ENCODE data around the gene SREBF1.
A peak's percentile ranks its signal among the peaks of the same experiment; 100 is the strongest.

Gene SREBF1

DNA sequence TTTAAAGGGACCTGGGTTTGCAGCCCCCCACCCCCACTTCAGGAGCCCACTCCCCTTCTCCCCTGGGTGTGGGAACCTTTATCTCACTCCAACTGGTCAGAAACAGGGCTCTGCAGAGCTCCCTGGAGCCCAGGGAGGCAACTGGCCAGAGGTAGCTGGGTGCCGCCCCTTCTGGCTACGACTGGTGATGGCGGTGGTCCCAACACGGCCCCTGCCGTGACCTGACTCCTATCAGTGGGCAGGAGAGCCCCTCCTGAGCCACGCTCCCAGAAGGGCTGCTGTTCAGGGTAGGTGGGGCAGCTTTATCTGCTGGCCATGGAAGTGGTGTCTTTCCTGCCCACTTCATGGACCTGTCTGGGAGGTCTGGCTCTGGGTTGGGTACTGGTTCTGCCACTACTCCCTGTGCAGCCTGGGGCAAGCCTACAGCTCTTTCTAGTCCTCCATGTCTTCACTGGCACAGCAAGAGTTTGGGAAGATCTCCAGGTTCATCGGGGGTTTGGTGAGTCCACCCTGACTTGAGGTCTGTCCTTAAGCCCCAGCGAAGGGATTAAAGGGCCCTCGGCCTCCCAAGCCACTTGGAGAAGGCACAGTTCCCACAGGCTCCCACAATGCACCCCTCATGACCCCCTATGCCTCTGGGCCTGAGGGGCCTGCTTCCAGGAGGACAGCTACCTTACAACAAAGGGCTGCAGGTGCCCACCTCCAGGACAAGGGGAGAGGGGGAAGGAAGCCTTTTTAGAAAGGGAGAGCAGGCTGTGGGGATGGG is 5.5 kb upstream of the SREBF1 start:
- no peak for DNase-seq (ENCODE audit: low read depth)
- TF ChIP-seq, protein P1, sequence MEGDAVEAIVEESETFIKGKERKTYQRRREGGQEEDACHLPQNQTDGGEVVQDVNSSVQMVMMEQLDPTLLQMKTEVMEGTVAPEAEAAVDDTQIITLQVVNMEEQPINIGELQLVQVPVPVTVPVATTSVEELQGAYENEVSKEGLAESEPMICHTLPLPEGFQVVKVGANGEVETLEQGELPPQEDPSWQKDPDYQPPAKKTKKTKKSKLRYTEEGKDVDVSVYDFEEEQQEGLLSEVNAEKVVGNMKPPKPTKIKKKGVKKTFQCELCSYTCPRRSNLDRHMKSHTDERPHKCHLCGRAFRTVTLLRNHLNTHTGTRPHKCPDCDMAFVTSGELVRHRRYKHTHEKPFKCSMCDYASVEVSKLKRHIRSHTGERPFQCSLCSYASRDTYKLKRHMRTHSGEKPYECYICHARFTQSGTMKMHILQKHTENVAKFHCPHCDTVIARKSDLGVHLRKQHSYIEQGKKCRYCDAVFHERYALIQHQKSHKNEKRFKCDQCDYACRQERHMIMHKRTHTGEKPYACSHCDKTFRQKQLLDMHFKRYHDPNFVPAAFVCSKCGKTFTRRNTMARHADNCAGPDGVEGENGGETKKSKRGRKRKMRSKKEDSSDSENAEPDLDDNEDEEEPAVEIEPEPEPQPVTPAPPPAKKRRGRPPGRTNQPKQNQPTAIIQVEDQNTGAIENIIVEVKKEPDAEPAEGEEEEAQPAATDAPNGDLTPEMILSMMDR (IDR thresholded peaks at IDR 0.05; ENCODE audit: control insufficient read depth, extremely low read depth, insufficient read depth) = no peak

DNA sequence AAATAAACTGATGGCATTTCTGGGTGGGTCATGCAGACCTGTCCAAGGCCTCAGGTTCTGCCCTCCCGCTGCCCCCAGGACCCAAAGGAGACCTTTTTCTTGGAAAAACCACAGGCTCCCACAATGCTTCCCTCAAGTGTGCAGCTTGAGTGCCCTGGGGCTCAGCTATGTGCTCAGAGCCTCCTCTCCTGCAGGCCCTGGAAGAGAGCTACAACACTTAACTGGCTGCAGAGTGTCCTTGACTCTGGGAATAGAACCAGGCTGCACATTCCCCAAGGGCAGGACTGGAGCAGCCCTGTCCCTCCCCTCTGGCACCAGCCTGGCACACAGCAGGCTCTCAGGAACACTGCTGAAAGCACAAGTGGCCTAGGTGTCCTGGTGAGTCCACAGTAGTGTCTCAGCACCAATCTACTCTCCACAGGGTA is 4.8 kb upstream of the SREBF1 start:
- DNase-seq (ENCODE audit: low read depth) = peak; percentile 82
- H3K4me3 ChIP-seq (ENCODE audit: low read depth, low read length) = no peak overlapping the region
- TF ChIP-seq, protein P1 (IDR thresholded peaks at IDR 0.05; ENCODE audit: control insufficient read depth, extremely low read depth, insufficient read depth) = 0 out of 2 replicates have a peak, but pooled peaks have one; percentile 0

More for the DNA sequence above, 5.5 kb upstream of the SREBF1 start:
- no peak overlapping the region for H3K4me3 ChIP-seq (ENCODE audit: low read depth, low read length)

DNA sequence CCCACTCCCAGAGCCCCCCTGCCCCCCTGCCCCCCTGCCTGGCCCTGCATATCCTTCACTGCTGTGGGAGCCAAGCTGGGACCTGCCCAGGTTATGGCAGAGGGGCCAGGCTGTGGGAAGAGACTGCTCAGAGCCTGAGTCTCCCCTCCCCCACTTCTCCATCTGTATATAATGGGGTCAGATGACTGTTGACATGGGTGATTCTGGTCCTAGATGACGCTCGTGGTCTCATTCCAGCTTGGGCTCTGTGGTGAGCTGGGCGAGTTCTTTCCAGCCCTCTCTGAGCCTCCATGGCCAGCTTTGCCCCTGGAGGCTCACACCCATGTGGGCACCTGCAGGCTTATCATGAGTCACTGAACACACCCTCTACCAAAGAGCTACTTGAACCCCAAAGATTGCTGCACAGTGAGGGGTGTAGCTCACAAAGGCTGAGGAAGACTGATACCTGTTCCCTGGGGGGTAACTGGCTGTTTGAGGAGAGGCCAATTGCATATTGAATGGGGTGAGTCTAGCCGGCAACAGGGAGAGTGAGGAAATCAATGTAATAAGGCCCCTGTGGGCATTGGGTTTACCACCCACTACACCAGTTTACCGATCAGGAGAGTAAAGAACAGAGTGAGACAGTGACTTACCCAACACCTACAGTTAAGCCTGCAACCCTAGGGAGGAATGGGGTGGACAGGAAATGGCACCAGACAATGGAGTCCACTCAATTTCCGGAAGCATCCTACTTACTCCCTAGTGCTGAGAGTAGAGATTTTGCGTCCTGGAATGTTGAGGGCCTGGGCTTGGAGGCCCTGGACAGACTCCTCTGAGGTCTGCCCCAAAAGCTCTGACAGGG is 4.2 kb upstream of the SREBF1 start:
- TF ChIP-seq, protein P1 (IDR thresholded peaks at IDR 0.05; ENCODE audit: control insufficient read depth, extremely low read depth, insufficient read depth) = no peak
- H3K4me3 ChIP-seq (ENCODE audit: low read depth, low read length) = peak overlapping the region; percentile 24; the same call in 1 of the 2 replicates
- no peak for DNase-seq (ENCODE audit: low read depth)

DNA sequence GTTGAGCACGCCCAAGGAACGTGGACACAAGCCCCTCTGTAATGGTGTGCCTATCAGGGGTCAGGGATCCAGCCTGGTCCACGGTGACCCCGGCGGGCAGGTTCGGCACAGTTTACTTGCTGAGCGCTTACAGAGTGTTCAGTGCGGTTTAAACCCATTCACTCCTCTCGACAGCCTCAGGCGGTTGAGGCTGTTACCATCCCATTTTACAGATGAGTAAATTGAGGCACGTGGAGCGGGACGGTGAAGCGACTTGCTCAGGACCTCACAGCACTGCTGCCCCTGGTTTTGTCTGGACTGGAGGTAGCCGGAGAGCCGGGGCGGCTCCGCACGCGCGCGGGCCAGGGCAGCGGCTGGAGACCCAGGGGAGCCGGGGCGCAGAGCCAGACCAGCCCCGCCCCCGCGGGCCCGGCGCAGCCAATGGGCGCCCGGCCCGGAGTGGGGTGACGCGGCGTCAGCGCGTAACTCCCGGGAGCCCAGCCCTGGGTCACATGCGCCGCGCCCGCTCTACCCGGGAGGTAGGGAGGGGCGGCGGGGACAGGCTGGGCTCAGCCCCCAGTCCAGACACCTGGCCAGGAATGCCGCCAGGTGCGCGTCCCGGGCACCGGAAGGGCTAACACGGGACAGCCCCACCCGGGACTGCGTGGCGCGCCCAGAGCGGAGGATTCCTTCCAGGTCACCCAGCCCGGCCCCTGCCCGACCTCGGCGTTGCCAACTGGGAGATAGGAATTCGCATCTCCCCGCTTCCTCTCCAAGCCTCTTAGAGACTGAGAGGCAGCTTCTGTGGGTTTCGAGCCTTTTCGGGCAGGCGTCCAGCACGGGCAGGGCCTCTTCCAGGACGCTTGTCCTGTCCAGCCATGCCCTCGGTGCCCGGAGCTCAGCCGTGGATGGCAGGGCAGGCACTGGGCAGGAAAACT is 3.3 kb upstream of the SREBF1 start:
- DNase-seq (ENCODE audit: low read depth) = peak; percentile 88
- TF ChIP-seq, protein P1 (IDR thresholded peaks at IDR 0.05; ENCODE audit: control insufficient read depth, extremely low read depth, insufficient read depth) = no peak
- H3K4me3 ChIP-seq (ENCODE audit: low read depth, low read length) = peak overlapping the region; percentile 44

DNA sequence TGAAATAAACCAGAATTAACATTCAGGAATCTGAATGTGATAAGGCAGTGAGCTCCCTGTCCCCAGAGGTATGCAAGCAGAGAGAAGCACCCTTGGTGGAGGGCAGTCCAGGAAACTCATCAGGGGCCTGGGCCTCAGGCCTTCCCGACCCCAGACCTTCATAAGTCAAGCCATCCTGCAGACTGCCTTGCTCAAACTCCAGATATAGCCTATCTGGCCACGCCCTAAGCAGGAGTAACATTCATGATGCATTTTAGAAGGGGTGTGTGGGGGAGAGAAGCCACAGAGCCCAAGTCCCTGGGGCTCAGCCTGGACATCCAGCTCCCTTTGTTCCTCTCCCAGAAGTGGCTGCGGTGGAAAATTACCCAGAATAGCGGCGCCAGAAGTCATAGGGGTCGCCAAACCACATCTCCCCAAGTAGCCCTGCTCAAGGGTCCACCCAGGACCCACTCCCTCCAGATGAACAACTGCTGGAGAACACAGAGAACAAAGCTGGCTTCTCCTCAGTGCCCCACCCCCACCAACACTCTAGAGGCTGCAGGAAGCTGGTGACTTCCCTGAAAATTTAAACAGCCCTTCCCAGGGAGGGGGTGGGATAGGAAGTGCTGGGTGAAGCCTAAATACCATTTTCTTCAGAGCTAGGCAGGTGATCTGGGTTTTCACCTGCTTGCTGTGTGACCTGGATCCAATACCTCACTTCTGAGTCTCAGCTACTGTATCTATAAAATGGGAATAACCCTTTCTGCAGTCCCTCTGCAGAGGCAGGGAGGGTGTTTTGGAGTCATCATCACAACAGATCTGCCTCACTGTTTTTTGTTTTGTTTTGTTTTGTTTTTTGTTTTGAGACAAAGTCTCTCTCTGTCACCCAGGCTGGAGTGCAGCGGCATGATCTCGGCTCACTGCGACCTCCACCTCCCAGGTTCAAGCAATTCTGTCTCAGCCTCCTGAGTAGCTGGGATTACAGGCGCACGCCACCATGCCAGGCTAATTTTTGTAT is 1.5 kb upstream of the SREBF1 start:
- TF ChIP-seq, protein P1 (IDR thresholded peaks at IDR 0.05; ENCODE audit: control insufficient read depth, extremely low read depth, insufficient read depth) = no peak
- DNase-seq (ENCODE audit: low read depth) = peak; percentile 74
- H3K4me3 ChIP-seq (ENCODE audit: low read depth, low read length) = no peak overlapping the region
